Body of pancreas (tissue), 4 donors: ENCODE results near the gene NFIC.

Experiments used
- POLR2A ChIP-seq, 3 donors: fragments of 450-650 bp; IDR thresholded peaks; one replicate each; pipeline ENCODE4 v1.6.1; 2016; ENCODE audit warnings: antibody characterized with exemption in 3 of 3, mild to moderate bottlenecking in 2 of 3
- TF ChIP-seq, protein P1 (sequence below), 7 experiments: fragments of 450-650 bp in 4 of 7; fragments of 200-600 bp in 3 of 7; sonication (generic) in 3 of 7; IDR thresholded peaks; one replicate each; pipeline ENCODE4 v1.5.1; 2016 to 2019; ENCODE audit warnings: antibody characterized with exemption in 7 of 7

DNA sequence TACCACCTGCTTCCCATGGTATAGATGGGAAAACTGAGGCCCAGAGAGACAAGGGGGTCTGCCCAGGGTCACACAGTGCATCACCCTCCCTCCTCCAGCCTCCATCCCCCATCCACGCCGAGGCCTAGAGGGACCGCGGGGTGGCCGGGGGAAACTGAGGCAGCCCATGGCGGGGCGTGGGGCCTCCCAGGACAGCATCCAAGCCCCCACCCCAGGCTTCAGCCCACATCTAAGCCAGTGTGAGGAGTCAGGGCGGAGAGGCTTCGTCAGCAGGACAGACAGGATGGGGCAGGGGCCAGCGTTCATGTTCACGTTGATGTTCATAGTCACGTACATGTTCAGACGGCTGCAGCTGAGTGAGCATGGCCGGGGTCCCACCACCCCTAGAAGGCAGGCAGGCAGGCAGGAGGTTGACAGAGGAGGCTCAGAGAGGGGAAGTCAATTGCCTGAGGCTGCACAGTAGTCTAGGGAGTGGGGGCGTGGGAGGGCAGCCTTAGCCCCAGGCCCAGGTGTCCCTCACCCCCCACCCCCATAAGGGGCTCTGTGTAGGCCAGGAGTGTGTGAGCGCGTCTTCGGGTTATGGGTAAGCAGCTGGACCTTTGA, 90.6 kb downstream of the NFIC start:
- no peak for TF ChIP-seq POLR2A (IDR thresholded peaks at IDR 0.05)
- TF ChIP-seq, protein P1, sequence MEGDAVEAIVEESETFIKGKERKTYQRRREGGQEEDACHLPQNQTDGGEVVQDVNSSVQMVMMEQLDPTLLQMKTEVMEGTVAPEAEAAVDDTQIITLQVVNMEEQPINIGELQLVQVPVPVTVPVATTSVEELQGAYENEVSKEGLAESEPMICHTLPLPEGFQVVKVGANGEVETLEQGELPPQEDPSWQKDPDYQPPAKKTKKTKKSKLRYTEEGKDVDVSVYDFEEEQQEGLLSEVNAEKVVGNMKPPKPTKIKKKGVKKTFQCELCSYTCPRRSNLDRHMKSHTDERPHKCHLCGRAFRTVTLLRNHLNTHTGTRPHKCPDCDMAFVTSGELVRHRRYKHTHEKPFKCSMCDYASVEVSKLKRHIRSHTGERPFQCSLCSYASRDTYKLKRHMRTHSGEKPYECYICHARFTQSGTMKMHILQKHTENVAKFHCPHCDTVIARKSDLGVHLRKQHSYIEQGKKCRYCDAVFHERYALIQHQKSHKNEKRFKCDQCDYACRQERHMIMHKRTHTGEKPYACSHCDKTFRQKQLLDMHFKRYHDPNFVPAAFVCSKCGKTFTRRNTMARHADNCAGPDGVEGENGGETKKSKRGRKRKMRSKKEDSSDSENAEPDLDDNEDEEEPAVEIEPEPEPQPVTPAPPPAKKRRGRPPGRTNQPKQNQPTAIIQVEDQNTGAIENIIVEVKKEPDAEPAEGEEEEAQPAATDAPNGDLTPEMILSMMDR (IDR thresholded peaks at IDR 0.05), result no peak
